ENCODE measurements around the gene MAEL. TPM values are rescaled to one million over a fixed set of nuclear protein-coding genes. Genes with fewer than 3 reads are reported as not detected.

MAEL gene
- polyA plus RNA-seq, 1 of the 3 experiments (the other 2 are of a cell fraction), result not detected

DNA sequence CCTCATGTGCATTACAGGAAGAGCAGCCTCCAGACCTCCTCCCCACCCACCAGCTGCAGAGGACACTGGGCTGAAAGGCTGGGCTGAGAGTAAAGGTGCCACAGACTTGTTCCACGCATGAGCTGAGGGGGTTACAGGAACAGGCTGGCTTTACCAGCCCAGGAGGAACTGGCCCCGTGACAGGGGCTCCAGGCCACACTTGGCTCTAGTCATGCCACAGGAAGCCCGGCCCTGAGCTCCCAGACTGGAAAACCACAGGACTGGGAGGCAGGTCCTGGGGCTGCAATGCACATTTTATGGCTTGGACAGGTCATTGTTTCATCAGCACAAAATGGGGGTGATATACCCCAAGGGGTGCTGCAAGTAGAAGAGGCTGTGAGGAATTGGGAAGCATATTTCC lies 65.5 kb downstream of the MAEL start (continued):
- TF ChIP-seq, protein P1, sequence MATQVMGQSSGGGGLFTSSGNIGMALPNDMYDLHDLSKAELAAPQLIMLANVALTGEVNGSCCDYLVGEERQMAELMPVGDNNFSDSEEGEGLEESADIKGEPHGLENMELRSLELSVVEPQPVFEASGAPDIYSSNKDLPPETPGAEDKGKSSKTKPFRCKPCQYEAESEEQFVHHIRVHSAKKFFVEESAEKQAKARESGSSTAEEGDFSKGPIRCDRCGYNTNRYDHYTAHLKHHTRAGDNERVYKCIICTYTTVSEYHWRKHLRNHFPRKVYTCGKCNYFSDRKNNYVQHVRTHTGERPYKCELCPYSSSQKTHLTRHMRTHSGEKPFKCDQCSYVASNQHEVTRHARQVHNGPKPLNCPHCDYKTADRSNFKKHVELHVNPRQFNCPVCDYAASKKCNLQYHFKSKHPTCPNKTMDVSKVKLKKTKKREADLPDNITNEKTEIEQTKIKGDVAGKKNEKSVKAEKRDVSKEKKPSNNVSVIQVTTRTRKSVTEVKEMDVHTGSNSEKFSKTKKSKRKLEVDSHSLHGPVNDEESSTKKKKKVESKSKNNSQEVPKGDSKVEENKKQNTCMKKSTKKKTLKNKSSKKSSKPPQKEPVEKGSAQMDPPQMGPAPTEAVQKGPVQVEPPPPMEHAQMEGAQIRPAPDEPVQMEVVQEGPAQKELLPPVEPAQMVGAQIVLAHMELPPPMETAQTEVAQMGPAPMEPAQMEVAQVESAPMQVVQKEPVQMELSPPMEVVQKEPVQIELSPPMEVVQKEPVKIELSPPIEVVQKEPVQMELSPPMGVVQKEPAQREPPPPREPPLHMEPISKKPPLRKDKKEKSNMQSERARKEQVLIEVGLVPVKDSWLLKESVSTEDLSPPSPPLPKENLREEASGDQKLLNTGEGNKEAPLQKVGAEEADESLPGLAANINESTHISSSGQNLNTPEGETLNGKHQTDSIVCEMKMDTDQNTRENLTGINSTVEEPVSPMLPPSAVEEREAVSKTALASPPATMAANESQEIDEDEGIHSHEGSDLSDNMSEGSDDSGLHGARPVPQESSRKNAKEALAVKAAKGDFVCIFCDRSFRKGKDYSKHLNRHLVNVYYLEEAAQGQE (IDR thresholded peaks at IDR 0.05; ENCODE audit: low read depth, low read length), result no peak
- TF ChIP-seq RXRA (IDR thresholded peaks at IDR 0.05; ENCODE audit: borderline replicate concordance, low read depth) (no peak), ELF1 (IDR thresholded peaks at IDR 0.05) (no peak), GABPA (IDR thresholded peaks at IDR 0.05; ENCODE audit: low read depth) (no peak), EZH2phosphoT487 (IDR thresholded peaks at IDR 0.05; ENCODE audit: borderline replicate concordance, low read depth) (no peak), NFIC (IDR thresholded peaks at IDR 0.05; ENCODE audit: borderline replicate concordance) (no peak)

DNA sequence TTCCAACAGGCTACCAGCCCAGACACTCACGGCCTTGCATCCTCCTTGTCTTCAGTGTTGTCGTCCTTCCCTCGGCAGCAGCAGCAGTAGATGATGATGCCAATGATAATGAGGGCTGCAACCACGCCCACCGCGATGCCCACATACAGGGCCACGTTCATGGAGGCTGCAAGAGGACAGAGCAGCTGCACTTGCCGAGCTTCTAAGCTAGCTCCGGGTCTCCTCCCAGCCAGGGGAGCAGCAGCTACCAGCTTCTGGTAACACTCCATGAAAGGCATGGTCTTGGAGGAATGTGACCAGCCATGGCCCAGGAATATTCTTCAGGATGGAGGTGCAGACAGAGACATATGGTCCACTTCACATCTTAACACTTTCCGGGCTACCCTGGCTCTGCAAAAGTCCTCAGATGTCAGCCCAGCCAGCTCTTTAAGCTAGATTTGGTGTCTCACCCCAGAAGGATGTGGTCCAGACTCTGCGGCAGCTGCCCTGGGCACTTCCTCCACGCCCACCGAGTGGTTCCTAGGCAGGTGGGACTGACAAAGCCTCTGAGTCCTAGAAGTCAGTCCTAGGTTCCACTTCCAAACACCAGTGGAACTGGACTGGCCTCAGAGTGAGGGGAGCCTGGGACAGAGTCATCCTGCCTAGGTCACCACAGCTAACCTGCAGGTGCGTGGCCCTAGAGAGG lies 66.0 kb downstream of the MAEL start:
- Histone ChIP-seq H3F3A (replicated peaks; ENCODE audit: insufficient read depth) (no peaks in the 10 kb centered on the region), H3K4me3 (ENCODE audit: low read depth in 2 of 2, low read length in 1 of 2) (no peak overlapping the region), H3K36me3 (replicated peaks in 1 of 2; ENCODE audit: control insufficient read depth in 1 of 2, insufficient read depth in 2 of 2, low read length in 1 of 2) (no peaks in the 10 kb centered on the region), H3K9me2 (no peaks in the 10 kb centered on the region), H3K4me1 (ENCODE audit: control insufficient read depth in 1 of 2, insufficient read depth in 2 of 2, low read depth in 1 of 2, low read length in 1 of 2) (peaks cover 0 to 5% of the 10 kb centered on the region in 2 experiments; a peak in 1 of 4 replicates), H3K79me2 (ENCODE audit: insufficient read depth) (no peaks in the 10 kb centered on the region), H3K9me3 (no peaks in the 10 kb centered on the region), H4K20me1 (ENCODE audit: insufficient read depth) (no peaks in the 10 kb centered on the region), H2AFZ (ENCODE audit: low read depth) (no peak overlapping the region), H3K4me2 (no peak overlapping the region), H3K27ac (ENCODE audit: low read depth in 2 of 2, low read length in 1 of 2) (no peak overlapping the region), H3K27me3 (ENCODE audit: insufficient read depth) (peaks cover 4% of the 10 kb centered on the region; the same call in 1 of the 2 replicates), H3K9ac (no peak overlapping the region)
- CTCF ChIA-PET, result interaction anchor here (0.7 to 19.2 kb wide), 5 partner anchors 9 to 479 kb away, joined by 3 to 769 read pairs (median 4); no protein-coding TSS in a partner anchor
- POLR2A ChIA-PET, result no interaction called here
- no peak for DNase-seq
- WGBS (ENCODE audit: low lambda C conversion rate), result 49% methylated on average over 12 of the region's 14 CpGs
- TF ChIP-seq RAD21 (IDR thresholded peaks at IDR 0.05; ENCODE audit: low read length), result no peak
- TF ChIP-seq, protein P2, sequence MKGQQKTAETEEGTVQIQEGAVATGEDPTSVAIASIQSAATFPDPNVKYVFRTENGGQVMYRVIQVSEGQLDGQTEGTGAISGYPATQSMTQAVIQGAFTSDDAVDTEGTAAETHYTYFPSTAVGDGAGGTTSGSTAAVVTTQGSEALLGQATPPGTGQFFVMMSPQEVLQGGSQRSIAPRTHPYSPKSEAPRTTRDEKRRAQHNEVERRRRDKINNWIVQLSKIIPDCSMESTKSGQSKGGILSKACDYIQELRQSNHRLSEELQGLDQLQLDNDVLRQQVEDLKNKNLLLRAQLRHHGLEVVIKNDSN (IDR thresholded peaks at IDR 0.05; ENCODE audit: borderline replicate concordance, low read depth), result no peak
- TF ChIP-seq, protein P3, sequence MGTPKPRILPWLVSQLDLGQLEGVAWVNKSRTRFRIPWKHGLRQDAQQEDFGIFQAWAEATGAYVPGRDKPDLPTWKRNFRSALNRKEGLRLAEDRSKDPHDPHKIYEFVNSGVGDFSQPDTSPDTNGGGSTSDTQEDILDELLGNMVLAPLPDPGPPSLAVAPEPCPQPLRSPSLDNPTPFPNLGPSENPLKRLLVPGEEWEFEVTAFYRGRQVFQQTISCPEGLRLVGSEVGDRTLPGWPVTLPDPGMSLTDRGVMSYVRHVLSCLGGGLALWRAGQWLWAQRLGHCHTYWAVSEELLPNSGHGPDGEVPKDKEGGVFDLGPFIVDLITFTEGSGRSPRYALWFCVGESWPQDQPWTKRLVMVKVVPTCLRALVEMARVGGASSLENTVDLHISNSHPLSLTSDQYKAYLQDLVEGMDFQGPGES (IDR thresholded peaks at IDR 0.05; ENCODE audit: low read depth, low read length), result no peak
- TF ChIP-seq RCOR1 (IDR thresholded peaks at IDR 0.05; ENCODE audit: low read length), result no peak
- TF ChIP-seq YY1 (IDR thresholded peaks at IDR 0.05; ENCODE audit: low read depth), result no peak
- no peak for TF ChIP-seq GABPA (IDR thresholded peaks at IDR 0.05; ENCODE audit: low read depth)
- no peak for TF ChIP-seq RXRA (IDR thresholded peaks at IDR 0.05; ENCODE audit: borderline replicate concordance, low read depth)
- TF ChIP-seq EZH2phosphoT487 (IDR thresholded peaks at IDR 0.05; ENCODE audit: borderline replicate concordance, low read depth), result no peak
- no peak for TF ChIP-seq FOXJ3 (CRISPR knock-in tag; IDR thresholded peaks at IDR 0.05)
- TF ChIP-seq, protein P4, sequence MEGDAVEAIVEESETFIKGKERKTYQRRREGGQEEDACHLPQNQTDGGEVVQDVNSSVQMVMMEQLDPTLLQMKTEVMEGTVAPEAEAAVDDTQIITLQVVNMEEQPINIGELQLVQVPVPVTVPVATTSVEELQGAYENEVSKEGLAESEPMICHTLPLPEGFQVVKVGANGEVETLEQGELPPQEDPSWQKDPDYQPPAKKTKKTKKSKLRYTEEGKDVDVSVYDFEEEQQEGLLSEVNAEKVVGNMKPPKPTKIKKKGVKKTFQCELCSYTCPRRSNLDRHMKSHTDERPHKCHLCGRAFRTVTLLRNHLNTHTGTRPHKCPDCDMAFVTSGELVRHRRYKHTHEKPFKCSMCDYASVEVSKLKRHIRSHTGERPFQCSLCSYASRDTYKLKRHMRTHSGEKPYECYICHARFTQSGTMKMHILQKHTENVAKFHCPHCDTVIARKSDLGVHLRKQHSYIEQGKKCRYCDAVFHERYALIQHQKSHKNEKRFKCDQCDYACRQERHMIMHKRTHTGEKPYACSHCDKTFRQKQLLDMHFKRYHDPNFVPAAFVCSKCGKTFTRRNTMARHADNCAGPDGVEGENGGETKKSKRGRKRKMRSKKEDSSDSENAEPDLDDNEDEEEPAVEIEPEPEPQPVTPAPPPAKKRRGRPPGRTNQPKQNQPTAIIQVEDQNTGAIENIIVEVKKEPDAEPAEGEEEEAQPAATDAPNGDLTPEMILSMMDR (IDR thresholded peaks at IDR 0.05), result no peak
- no peak for TF ChIP-seq TEAD4 (IDR thresholded peaks at IDR 0.05; ENCODE audit: borderline replicate concordance, insufficient read depth)
- TF ChIP-seq, protein P5, sequence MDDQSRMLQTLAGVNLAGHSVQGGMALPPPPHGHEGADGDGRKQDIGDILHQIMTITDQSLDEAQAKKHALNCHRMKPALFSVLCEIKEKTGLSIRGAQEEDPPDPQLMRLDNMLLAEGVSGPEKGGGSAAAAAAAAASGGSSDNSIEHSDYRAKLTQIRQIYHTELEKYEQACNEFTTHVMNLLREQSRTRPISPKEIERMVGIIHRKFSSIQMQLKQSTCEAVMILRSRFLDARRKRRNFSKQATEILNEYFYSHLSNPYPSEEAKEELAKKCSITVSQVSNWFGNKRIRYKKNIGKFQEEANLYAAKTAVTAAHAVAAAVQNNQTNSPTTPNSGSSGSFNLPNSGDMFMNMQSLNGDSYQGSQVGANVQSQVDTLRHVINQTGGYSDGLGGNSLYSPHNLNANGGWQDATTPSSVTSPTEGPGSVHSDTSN (IDR thresholded peaks at IDR 0.05), result no peak
- TF ChIP-seq JUND (IDR thresholded peaks at IDR 0.05), result no peak

All from SK-N-SH (cell line).